HFFc6 (cell line): ENCODE data around the gene UIMC1. TPM values are rescaled to one million over a fixed set of nuclear protein-coding genes. Genes with fewer than 3 reads are reported as not detected.
"Not testable (repeated sequence)": the region's sequence is repeated elsewhere in the genome, so short reads cannot be mapped to it uniquely, and the experiment has no call there.

Source experiments
- DNase-seq: peaks from one replicate; pipeline ENCODE4 v3.0.0-alpha.2; 2018
- H3K27ac Mint-ChIP-seq: 2 replicates; pipeline ENCODE4 v1.8.0; 2020; ENCODE audit warnings: mild to moderate bottlenecking, mixed read lengths
- H3K27me3 Mint-ChIP-seq: 2 replicates; pipeline ENCODE4 v1.8.0; 2021; ENCODE audit warnings: mild to moderate bottlenecking, moderate library complexity, mixed read lengths; ENCODE audit not compliant: insufficient read depth
- H3K36me3 Mint-ChIP-seq: 2 replicates; pipeline ENCODE4 v1.8.0; 2021; ENCODE audit warnings: low read depth, mixed read lengths
- H3K4me1 Mint-ChIP-seq: 2 replicates; pipeline ENCODE4 v1.8.0; 2020; ENCODE audit warnings: low read depth, mixed read lengths
- H3K4me3 Mint-ChIP-seq: 2 replicates; pipeline ENCODE4 v1.8.0; 2020; ENCODE audit warnings: mild to moderate bottlenecking, moderate library complexity, mixed read lengths
- H3K9me3 Mint-ChIP-seq: 2 replicates; pipeline ENCODE4 v1.8.0; 2020; ENCODE audit warnings: mild to moderate bottlenecking, mixed read lengths
- CTCF ChIP-seq: fragments of 200-600 bp; sonication (generic); IDR thresholded peaks from 2 replicates; pipeline ENCODE4 v1.5.0; 2021; ENCODE audit warnings: antibody characterized with exemption, mild to moderate bottlenecking
- total RNA-seq, 6 experiments: library from RNA; stranded (reverse); fragmentation: NEBNext Ultra II Directional; extraction: Animal tissue kit (Norgen Biotek cat#: 25700); gene quantifications; 2 replicates in 1 of 6; 3 replicates in 5 of 6; pipeline ENCODE4 v1.2.3, GENCODE V29; 2021

Gene UIMC1
- total RNA-seq, 6 experiments from 2014 or later = 19.8 to 34.4 (median 23.6) TPM

GRCh38 chr5:176987583-176987982, 19.0 kb downstream of the UIMC1 start:
- no peak overlapping the region for H3K4me3 Mint-ChIP-seq
- no peak overlapping the region for H3K27ac Mint-ChIP-seq

GRCh38 chr5:176986280-176986679, 20.3 kb downstream of the UIMC1 start:
- peaks cover 4% of the 10 kb centered on the region; the same call in 1 of the 2 replicates for H3K36me3 Mint-ChIP-seq
- H3K4me1 Mint-ChIP-seq = no peaks in the 10 kb centered on the region
- DNase-seq = no peak
- no peak overlapping the region for H3K4me3 Mint-ChIP-seq
- no peak overlapping the region for H3K27ac Mint-ChIP-seq
- no peak for TF ChIP-seq CTCF
- H3K27me3 Mint-ChIP-seq = no peaks in the 10 kb centered on the region
- no peaks in the 10 kb centered on the region for H3K9me3 Mint-ChIP-seq

More at GRCh38 chr5:176987583-176987982, 19.0 kb downstream of the UIMC1 start:
- TF ChIP-seq CTCF = no peak
- no peaks in the 10 kb centered on the region for H3K9me3 Mint-ChIP-seq
- peaks cover 4% of the 10 kb centered on the region; the same call in 1 of the 2 replicates for H3K36me3 Mint-ChIP-seq
- no peak for DNase-seq
- no peaks in the 10 kb centered on the region for H3K27me3 Mint-ChIP-seq
- no peaks in the 10 kb centered on the region for H3K4me1 Mint-ChIP-seq

GRCh38 chr5:176985516-176985915, 21.1 kb downstream of the UIMC1 start:
- DNase-seq = no peak
- H3K27ac Mint-ChIP-seq = no peak overlapping the region
- no peaks in the 10 kb centered on the region for H3K27me3 Mint-ChIP-seq
- no peak for TF ChIP-seq CTCF
- no peaks in the 10 kb centered on the region for H3K4me1 Mint-ChIP-seq
- no peak overlapping the region for H3K4me3 Mint-ChIP-seq
- no peaks in the 10 kb centered on the region for H3K9me3 Mint-ChIP-seq
- peaks cover 4% of the 10 kb centered on the region; the same call in 1 of the 2 replicates for H3K36me3 Mint-ChIP-seq

GRCh38 chr5:176984176-176984575, 22.4 kb downstream of the UIMC1 start:
- H3K36me3 Mint-ChIP-seq = peaks cover 14% of the 10 kb centered on the region
- DNase-seq, H3K27ac Mint-ChIP-seq, H3K4me3 Mint-ChIP-seq, H3K27me3 Mint-ChIP-seq, H3K4me1 Mint-ChIP-seq, H3K9me3 Mint-ChIP-seq: not testable (repeated sequence)

GRCh38 chr5:176983593-176983992, 23.0 kb downstream of the UIMC1 start:
- not testable (repeated sequence) for H3K27me3 Mint-ChIP-seq, H3K9me3 Mint-ChIP-seq, H3K4me1 Mint-ChIP-seq, H3K4me3 Mint-ChIP-seq, H3K27ac Mint-ChIP-seq, DNase-seq
- peaks cover 20% of the 10 kb centered on the region for H3K36me3 Mint-ChIP-seq

GRCh38 chr5:176983112-176983511, 23.5 kb downstream of the UIMC1 start:
- not testable (repeated sequence) for H3K9me3 Mint-ChIP-seq, DNase-seq, H3K27me3 Mint-ChIP-seq, H3K4me3 Mint-ChIP-seq, H3K4me1 Mint-ChIP-seq, H3K27ac Mint-ChIP-seq
- peaks cover 20% of the 10 kb centered on the region for H3K36me3 Mint-ChIP-seq

GRCh38 chr5:176980818-176981217, 25.8 kb downstream of the UIMC1 start:
- H3K36me3 Mint-ChIP-seq = peaks cover 20% of the 10 kb centered on the region
- no peaks in the 10 kb centered on the region; the same call in 1 of the 2 replicates for H3K4me1 Mint-ChIP-seq
- H3K9me3 Mint-ChIP-seq = no peaks in the 10 kb centered on the region
- H3K27me3 Mint-ChIP-seq = no peaks in the 10 kb centered on the region
- no peak overlapping the region for H3K27ac Mint-ChIP-seq
- no peak for DNase-seq
- TF ChIP-seq CTCF = no peak
- no peak overlapping the region for H3K4me3 Mint-ChIP-seq
